Coronary artery (tissue), 2 donors: Measurements from ENCODE around the gene SLC25A27.
"Not testable (repeated sequence)": the region's sequence is repeated elsewhere in the genome, so short reads cannot be mapped to it uniquely, and the experiment has no call there.

Experiments
- DNase-seq: peaks from one replicate; pipeline ENCODE4 v3.0.0-alpha.2; 2017; ENCODE audit warnings: low spot score
- H3K27ac ChIP-seq, 2 donors: fragments of 200-600 bp; sonication (generic); one replicate each; pipeline ENCODE4 v1.5.1; 2016 to 2019
- H3K4me3 ChIP-seq: fragments of 200-600 bp; sonication (generic); 2 replicates; pipeline ENCODE4 v1.5.1; 2016; ENCODE audit warnings: mild to moderate bottlenecking, moderate library complexity
- TF ChIP-seq, protein P1 (sequence below): fragments of 200-600 bp; sonication (generic); IDR thresholded peaks from one replicate; pipeline ENCODE4 v1.5.1; 2019; ENCODE audit warnings: antibody characterized with exemption

The SLC25A27 gene

DNA sequence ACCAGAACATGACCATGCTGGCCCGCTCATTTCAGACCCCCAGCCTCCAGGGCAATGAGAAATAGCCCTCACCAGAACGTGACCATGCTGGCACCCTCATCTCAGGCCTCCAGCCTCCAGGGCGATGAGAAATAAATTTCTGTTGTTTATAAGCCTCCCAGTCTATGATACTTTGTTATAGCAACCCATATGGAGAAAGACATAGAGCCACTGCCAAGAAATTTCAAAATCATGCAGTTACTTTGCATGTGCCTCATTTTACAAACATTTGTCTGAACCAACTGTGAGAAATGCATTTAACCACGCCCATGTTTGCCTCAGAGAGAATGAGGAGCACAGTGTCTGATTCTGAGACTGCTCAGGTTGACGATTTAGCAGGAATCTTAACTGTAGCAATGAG, 15.6 kb upstream of the SLC25A27 start:
- TF ChIP-seq, protein P1, sequence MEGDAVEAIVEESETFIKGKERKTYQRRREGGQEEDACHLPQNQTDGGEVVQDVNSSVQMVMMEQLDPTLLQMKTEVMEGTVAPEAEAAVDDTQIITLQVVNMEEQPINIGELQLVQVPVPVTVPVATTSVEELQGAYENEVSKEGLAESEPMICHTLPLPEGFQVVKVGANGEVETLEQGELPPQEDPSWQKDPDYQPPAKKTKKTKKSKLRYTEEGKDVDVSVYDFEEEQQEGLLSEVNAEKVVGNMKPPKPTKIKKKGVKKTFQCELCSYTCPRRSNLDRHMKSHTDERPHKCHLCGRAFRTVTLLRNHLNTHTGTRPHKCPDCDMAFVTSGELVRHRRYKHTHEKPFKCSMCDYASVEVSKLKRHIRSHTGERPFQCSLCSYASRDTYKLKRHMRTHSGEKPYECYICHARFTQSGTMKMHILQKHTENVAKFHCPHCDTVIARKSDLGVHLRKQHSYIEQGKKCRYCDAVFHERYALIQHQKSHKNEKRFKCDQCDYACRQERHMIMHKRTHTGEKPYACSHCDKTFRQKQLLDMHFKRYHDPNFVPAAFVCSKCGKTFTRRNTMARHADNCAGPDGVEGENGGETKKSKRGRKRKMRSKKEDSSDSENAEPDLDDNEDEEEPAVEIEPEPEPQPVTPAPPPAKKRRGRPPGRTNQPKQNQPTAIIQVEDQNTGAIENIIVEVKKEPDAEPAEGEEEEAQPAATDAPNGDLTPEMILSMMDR, result no peak
- DNase-seq, result no peak
- no peak overlapping the region for H3K27ac ChIP-seq

DNA sequence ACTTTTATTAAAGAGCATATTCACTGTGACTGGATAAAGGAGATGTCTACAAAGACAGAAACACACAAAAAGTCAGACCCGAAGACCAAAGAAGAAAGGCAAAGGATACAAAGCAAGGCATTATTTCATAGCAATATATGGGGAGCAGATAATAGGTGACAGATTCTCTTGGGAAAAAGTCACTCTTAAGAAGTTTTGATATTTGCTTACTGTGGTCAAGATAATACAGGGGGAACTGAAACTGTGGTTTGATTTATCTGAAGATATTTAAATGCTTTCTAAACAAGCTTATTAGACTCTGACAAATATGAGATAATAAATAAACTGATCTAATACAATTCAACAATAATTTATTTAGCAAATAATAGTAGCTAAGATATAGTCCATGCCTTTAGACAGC, 14.8 kb upstream of the SLC25A27 start:
- no peak overlapping the region for H3K27ac ChIP-seq
- TF ChIP-seq, protein P1, result no peak
- DNase-seq, result no peak

More for the DNA sequence above, 15.6 kb upstream of the SLC25A27 start:
- H3K4me3 ChIP-seq, result no peak overlapping the region

DNA sequence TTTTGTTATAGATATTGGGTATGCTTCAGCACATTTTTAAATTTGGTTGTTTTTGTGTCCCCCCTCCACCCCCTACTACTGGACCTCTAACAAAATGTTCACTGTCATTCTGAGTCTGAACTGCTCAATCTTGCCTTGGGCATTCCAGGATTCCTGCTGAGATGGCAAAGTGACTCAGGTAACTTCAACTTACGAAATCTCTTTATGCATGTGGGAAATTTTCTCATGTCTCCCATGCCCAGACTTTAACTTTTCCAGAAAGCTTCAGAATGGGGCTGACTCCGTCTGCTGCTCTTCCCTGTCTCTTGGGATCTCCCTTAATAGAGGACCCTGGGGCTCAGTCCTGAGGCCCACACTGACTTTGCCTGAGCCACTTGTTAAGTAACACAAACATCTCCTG, 14.1 kb upstream of the SLC25A27 start:
- no peak overlapping the region for H3K27ac ChIP-seq
- no peak for DNase-seq
- no peak overlapping the region for H3K4me3 ChIP-seq
- TF ChIP-seq, protein P1, result no peak

More for the DNA sequence above, 14.8 kb upstream of the SLC25A27 start:
- H3K4me3 ChIP-seq, result no peak overlapping the region

DNA sequence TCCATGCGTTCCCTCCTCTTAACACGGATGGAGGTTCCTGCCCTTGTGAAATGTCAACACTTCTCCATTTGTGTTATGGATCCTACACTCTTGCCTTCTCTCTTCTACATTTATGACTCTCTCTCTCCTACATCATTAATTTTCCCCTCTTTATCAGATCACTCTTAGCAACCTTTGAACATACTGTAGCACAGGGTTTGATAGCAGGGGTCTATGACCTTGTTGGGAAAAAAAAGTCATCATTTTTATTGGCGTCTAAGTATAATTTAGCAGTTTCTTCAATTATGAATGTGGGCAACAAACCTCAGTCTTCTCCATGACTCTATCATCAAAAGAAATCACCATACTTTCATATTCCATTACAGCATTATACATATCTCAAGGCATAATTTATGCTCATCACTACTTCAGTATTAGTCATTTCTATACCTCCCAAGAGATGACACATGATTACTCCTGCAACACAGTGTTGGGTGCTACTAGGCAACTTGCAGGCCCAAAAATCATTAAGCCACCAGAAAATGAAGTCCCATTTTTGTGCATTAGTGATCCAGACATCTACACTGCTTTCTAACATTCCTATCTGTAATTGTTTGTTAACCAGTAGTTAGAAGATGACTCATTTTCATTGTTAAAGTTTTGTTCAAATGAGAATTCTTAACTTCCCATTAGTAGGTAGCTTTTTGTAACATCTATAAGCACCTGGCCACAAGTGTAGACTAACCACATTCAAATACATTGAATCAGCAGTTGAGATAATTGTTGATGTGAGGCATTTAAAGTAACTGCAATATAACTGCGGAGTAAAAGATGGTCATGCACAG, 9.6 kb upstream of the SLC25A27 start:
- DNase-seq, result no peak
- Histone ChIP-seq H3K27ac (no peak overlapping the region), H3K4me3 (no peak overlapping the region)
- TF ChIP-seq, protein P1, result no peak

DNA sequence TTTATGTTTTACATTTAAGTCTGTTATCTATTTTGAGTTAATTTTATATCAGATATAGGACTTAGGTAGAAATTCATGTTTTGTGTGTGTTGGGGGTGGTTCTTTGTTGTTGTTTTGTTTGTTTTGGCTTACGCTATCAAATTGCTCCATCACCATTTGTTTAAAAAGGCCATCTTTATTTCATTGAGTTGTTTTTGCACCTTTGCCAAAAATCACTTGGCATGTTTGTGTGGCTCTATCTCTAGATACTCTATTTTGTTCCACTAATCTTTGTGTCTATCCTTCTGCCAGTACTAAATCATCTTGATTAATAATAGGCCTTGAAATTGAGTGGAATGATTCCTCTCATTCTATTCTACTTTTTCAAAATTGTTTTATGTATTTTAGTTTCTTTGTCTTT, 7.5 kb upstream of the SLC25A27 start:
- TF ChIP-seq, protein P1, result no peak
- Histone ChIP-seq H3K4me3 (no peak overlapping the region), H3K27ac (no peak overlapping the region)
- DNase-seq, result no peak

DNA sequence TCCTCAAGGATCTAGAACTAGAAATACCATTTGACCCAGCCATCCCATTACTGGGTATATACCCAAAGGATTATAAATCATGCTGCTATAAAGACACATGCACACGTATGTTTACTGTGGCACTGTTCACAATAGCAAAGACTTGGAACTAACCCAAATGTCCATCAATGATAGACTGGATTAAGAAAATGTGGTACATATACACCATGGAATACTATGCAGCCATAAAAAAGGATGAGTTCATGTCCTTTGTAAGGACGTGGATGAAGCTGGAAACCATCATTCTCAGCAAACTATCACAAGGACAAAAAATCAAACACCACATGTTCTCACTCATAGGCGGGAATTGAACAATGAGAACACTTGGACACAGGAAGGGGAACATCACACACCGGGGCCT, 4.7 kb upstream of the SLC25A27 start:
- H3K27ac ChIP-seq, DNase-seq, H3K4me3 ChIP-seq: not testable (repeated sequence)

DNA sequence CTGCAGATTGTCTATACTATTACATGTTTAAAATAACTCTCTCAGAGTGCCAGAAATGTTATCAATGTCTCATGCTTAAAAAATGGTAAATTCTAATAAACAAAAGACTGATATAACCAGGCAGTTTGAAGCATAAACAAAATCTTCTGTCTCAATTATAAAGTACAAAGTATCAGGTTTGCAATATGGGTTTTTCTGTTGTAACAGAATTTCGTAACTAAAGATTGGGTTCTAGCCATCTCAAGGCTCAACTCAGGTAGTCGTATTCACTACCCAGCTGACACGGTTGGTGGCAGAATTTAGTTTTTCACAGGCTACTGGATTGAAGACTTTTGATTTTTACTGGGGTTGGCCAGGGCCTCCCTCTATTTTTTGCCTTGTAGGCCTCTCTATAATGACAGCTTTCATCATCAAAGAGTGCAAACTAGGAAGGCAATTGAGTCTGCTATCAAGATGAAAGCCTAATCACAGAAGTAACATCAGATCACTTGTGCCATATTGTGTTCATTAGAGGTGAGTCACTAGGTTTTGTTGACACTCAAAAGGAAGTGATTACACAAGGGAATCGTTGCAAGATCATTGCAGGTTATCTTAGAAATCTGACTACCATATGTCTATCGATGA, 3.8 kb upstream of the SLC25A27 start:
- TF ChIP-seq, protein P1, result no peak
- Histone ChIP-seq H3K27ac (no peak overlapping the region), H3K4me3 (no peak overlapping the region)
- no peak for DNase-seq
